GM23248 (cell line): ENCODE data around the gene PRRT3.

Source experiments
- EZH2 ChIP-seq: fragments of 200-600 bp; sonication (generic); IDR thresholded peaks from 2 replicates; pipeline ENCODE4 v1.6.1; 2018; ENCODE audit warnings: antibody characterized with exemption, mild to moderate bottlenecking; ENCODE audit not compliant: insufficient read depth, poor library complexity, severe bottlenecking
- EZH2phosphoT487 ChIP-seq: fragments of 200-600 bp; sonication (generic); IDR thresholded peaks from 2 replicates; pipeline ENCODE4 v1.6.1; 2018; ENCODE audit warnings: antibody characterized with exemption, moderate library complexity, mild to moderate bottlenecking, low read depth; ENCODE audit not compliant: insufficient read depth

DNA sequence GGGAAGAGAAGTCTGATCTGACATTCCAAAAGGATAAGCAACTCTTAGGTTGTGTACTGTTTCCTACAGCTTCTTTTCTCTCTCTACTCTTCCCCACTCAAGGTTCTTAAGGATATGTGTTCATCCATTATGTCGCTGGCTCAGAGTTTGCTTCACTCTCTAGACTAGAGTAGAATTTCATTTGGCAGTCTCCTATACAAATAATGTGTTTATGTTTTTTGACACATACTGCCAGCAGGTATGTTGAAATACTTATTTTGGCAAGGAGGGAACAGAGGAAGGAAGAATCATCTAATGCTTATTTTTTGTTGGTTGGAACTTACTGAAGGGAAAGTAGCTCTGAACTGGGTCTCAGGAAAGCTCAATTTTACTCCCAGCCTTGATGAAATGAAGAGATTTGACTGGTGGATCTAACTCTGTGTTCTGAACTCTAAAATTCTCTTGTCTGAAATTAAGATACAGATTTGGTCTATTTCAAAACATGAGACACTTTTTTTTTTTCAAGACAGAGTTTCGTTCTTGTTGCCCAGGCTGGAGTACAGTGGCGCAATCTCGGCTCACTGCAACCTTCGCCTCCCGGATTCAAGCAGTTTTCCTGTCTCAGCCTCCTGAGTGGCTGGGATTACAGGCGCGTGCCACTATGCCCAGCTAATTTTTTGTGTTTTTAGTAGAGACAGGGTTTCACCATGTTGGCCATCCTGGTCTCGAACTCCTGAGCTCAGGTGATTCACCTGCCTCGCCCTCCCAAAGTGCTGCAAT is 42.1 kb upstream of the PRRT3 start:
- TF ChIP-seq EZH2phosphoT487 (no peak), EZH2 (no peak)
